ENCODE results near the gene SERPINA5. TPM values are rescaled to one million over a fixed set of nuclear protein-coding genes. Genes with fewer than 3 reads are reported as not detected.

The SERPINA5 gene
- total and polyA plus RNA-seq, 2 of the 13 experiments (the other 11 are each of a cell fraction or from before 2014, with no cell fraction given): 449 to 498 TPM

- 89% methylated on average over 7 of the region's 7 CpGs for WGBS (ENCODE audit: low lambda C conversion rate)
- CTCF ChIA-PET (ENCODE audit: low intra/inter-chr PET ratio, low total read pairs): no interaction called here
- peaks cover 17% of the 10 kb centered on the region for H3K9me3 ChIP-seq (ENCODE audit: low read length)
- H3K9ac ChIP-seq (ENCODE audit: insufficient read depth, low read depth, low read length): peak overlapping the region; percentile 81
- no peak overlapping the region for H2AFZ ChIP-seq (ENCODE audit: low read length)
- FAIRE-seq (no peak), ATAC-seq (no peak), DNase-seq (ENCODE audit: low spot score) (no peak)
- H4K20me1 ChIP-seq (ENCODE audit: insufficient read depth, low read length): peaks cover 50% of the 10 kb centered on the region; the same call in 1 of the 2 replicates
- POLR2A ChIA-PET: interaction anchor here (1.0 to 19.0 kb wide), 7 partner anchors 10 to 93 kb away, joined by 3 to 638 read pairs (median 17); partner anchors contain the start of genes SERPINA4 and SERPINA5
- no TSS peak for BruUV-seq (replicated peaks)
- H3K27ac ChIP-seq (ENCODE audit: extremely low read length, insufficient read depth, low read length): no peak overlapping the region
- H3K27me3 ChIP-seq (ENCODE audit: control insufficient read depth in 1 of 2, insufficient read depth in 2 of 2, low read length in 2 of 2): no peaks in the 10 kb centered on the region; a peak in 1 of 5 replicates
- peaks cover 25 to 56% of the 10 kb centered on the region in 2 experiments for H3K36me3 ChIP-seq (replicated peaks in 1 of 2; ENCODE audit: control insufficient read depth in 1 of 2, insufficient read depth in 2 of 2, low read length in 2 of 2)
- H3K4me1 ChIP-seq (ENCODE audit: insufficient read depth, low read length): peaks cover 98% of the 10 kb centered on the region
- in situ Hi-C loops (cut with HindIII; ENCODE audit: extremely low pct_ligation_motif_present, low pct_unique_long_range_greater_than_20kb): no loop called here
- peaks cover 59% of the 10 kb centered on the region for H3K79me2 ChIP-seq (ENCODE audit: insufficient read depth, low read length)
- intact Hi-C loops (cut with micrococcal nuclease; ENCODE audit: unreplicated experiment): loop anchor here (5.0 kb wide), 2 partner anchors 33 to 67 kb away; partner anchors contain the start of gene SERPINA5
- peak overlapping the region; percentile 97 for H3K4me2 ChIP-seq (ENCODE audit: low read depth, low read length)
- H3K4me3 ChIP-seq (replicated peaks in 1 of 3; ENCODE audit: insufficient read depth in 1 of 3, low read depth in 2 of 3, low read length in 3 of 3): peak overlapping the region; percentile 62 to 69 (median 68)
- TF ChIP-seq ZNF142 (CRISPR knock-in tag; IDR thresholded peaks at IDR 0.05) (no peak), ERF (CRISPR knock-in tag; IDR thresholded peaks at IDR 0.05) (no peak), NCOR1 (IDR thresholded peaks at IDR 0.05; ENCODE audit: borderline replicate concordance, low read length) (no peak), ZNF891 (CRISPR knock-in tag; IDR thresholded peaks at IDR 0.05) (no peak), TFDP1 (CRISPR knock-in tag; IDR thresholded peaks at IDR 0.05; ENCODE audit: borderline replicate concordance) (no peak), WIZ (CRISPR knock-in tag; IDR thresholded peaks at IDR 0.05) (no peak), ZNF282 (IDR thresholded peaks at IDR 0.05; ENCODE audit: partially characterized antibody) (no peak), MXD1 (CRISPR knock-in tag; IDR thresholded peaks at IDR 0.05) (no peak), ZNF616 (CRISPR knock-in tag; IDR thresholded peaks at IDR 0.05; ENCODE audit: low read depth) (no peak), ZKSCAN5 (CRISPR knock-in tag; IDR thresholded peaks at IDR 0.05) (no peak), ZNF780A (CRISPR knock-in tag; IDR thresholded peaks at IDR 0.05) (0 out of 2 replicates have a peak, but pooled peaks have one; percentile 0), ZNF687 (CRISPR knock-in tag; IDR thresholded peaks at IDR 0.05) (no peak), MLLT10 (CRISPR knock-in tag; IDR thresholded peaks at IDR 0.05) (no peak), ZNF225 (CRISPR knock-in tag; IDR thresholded peaks at IDR 0.05) (no peak)
Observed at GRCh38 chr14:94614802-94615201, 33.6 kb downstream of the SERPINA5 start.
